ENCODE results near the gene FIBP.

The FIBP gene

DNA sequence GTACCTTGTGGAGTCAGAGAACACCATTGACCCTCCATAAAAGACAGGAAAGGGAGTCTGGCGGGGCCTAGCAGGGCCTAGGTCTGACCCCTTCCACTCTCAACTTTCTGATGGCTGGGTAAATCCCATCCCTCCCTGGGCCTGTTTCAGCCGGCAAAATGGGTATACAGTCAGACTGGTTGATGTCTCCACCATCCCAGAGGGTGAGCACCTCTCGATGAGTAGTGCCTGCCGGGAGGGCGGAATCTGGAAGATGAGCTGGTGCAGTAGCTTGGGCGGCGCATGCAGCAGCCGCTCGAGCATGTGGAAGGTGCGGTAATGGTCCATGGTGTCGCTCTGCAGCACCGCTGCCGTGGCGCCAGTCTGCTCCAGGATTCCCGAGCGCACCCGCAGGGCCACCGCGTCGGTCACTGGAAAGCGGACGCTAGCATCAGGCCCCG lies 528 bp downstream of the FIBP start:
- DNase-seq (ENCODE audit: low read depth): no peak
- peak overlapping the region; percentile 76 for H3K4me3 ChIP-seq (ENCODE audit: low read depth, low read length)
- TF ChIP-seq MYC (IDR thresholded peaks at IDR 0.05; ENCODE audit: low read depth, low read length) (no peak), POLR2A (IDR thresholded peaks at IDR 0.05; ENCODE audit: extremely low read depth, insufficient read length) (no peak)
- TF ChIP-seq, protein P1, sequence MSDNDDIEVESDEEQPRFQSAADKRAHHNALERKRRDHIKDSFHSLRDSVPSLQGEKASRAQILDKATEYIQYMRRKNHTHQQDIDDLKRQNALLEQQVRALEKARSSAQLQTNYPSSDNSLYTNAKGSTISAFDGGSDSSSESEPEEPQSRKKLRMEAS (IDR thresholded peaks at IDR 0.05; ENCODE audit: low read depth, low read length): peak; percentile 36; the same call in 1 of the 2 replicates
- TF ChIP-seq, protein P2, sequence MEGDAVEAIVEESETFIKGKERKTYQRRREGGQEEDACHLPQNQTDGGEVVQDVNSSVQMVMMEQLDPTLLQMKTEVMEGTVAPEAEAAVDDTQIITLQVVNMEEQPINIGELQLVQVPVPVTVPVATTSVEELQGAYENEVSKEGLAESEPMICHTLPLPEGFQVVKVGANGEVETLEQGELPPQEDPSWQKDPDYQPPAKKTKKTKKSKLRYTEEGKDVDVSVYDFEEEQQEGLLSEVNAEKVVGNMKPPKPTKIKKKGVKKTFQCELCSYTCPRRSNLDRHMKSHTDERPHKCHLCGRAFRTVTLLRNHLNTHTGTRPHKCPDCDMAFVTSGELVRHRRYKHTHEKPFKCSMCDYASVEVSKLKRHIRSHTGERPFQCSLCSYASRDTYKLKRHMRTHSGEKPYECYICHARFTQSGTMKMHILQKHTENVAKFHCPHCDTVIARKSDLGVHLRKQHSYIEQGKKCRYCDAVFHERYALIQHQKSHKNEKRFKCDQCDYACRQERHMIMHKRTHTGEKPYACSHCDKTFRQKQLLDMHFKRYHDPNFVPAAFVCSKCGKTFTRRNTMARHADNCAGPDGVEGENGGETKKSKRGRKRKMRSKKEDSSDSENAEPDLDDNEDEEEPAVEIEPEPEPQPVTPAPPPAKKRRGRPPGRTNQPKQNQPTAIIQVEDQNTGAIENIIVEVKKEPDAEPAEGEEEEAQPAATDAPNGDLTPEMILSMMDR (IDR thresholded peaks at IDR 0.05; ENCODE audit: low read depth, low read length): no peak

DNA sequence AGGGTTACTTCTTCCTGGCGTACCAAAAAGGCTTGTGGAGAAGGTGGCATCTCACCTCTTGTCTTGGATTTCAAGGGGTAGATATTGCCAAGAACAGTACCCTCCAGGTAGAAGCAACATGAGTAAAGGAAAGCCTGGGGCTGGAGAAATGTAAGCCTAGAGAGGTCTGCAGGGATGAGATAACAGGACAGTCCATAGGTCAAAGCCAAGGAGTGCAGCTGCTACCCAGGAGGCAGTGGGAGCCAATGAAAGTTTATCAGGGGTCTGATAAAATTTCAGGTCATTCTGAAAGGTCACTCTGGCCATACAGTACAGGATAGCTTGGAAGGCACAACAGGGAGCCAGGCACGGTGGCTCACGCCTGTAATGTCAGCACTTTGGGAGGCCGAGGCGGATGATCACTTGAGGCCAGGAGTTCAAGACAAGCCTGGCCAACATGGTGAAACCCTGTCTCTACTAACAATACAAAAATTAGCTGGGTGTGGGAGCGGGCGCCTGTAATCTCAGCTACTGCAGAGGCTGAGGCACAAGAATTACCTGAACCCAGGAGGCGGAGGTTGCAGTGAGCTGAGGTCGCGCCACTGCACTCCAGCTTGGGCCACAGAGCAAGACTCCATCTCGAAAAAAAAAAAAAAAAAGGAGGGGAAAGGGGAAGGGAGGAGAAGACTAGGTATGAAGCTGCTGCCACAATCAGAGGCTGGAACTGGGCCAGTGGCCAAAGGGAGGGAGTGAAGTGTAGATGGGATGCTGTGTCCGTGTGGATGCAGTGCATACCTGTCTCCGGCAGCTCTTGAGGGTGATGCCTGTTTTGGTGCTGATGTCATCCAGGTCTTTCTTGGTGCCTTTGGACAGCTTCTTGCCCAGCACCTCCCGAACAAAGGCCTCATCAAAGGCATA lies 1.2 kb downstream of the FIBP start:
- TF ChIP-seq POLR2A (IDR thresholded peaks at IDR 0.05; ENCODE audit: extremely low read depth, insufficient read length): no peak
- TF ChIP-seq, protein P1 (IDR thresholded peaks at IDR 0.05; ENCODE audit: low read depth, low read length): no peak
- peak overlapping the region; percentile 76 for H3K4me3 ChIP-seq (ENCODE audit: low read depth, low read length)
- no peak for DNase-seq (ENCODE audit: low read depth)

GRCh38 chr11:65885808-65886536 lies 2.3 kb downstream of the FIBP start:
- no peak overlapping the region for H3K4me3 ChIP-seq (ENCODE audit: low read depth, low read length)
- DNase-seq (ENCODE audit: low read depth): no peak
- TF ChIP-seq POLR2A (IDR thresholded peaks at IDR 0.05; ENCODE audit: extremely low read depth, insufficient read length): no peak
- TF ChIP-seq, protein P2 (IDR thresholded peaks at IDR 0.05; ENCODE audit: low read depth, low read length): no peak

- DNase-seq (ENCODE audit: low read depth): no peak
- H3K4me3 ChIP-seq (ENCODE audit: low read depth, low read length): no peak overlapping the region
- TF ChIP-seq POLR2A (IDR thresholded peaks at IDR 0.05; ENCODE audit: extremely low read depth, insufficient read length): no peak
- TF ChIP-seq, protein P1 (IDR thresholded peaks at IDR 0.05; ENCODE audit: low read depth, low read length): no peak
- TF ChIP-seq MYC (IDR thresholded peaks at IDR 0.05; ENCODE audit: low read depth, low read length): no peak
- TF ChIP-seq, protein P2 (IDR thresholded peaks at IDR 0.05; ENCODE audit: low read depth, low read length): no peak
These were observed 3.0 kb downstream of the FIBP start for GRCh38 chr11:65885231-65885630.

- H3K4me3 ChIP-seq (ENCODE audit: low read depth, low read length): no peak overlapping the region
- TF ChIP-seq POLR2A (IDR thresholded peaks at IDR 0.05; ENCODE audit: extremely low read depth, insufficient read length) (peak; percentile 15), MYC (IDR thresholded peaks at IDR 0.05; ENCODE audit: low read depth, low read length) (peak; percentile 67; the same call in 1 of the 2 replicates)
- TF ChIP-seq, protein P1 (IDR thresholded peaks at IDR 0.05; ENCODE audit: low read depth, low read length): peak; percentile 67
- TF ChIP-seq, protein P2 (IDR thresholded peaks at IDR 0.05; ENCODE audit: low read depth, low read length): peak; percentile 99
- peak; percentile 88 for DNase-seq (ENCODE audit: low read depth)
These were observed 3.6 kb downstream of the FIBP start for GRCh38 chr11:65884716-65885092.
